Activated T-cell treated with anti-CD3 and anti-CD28 coated beads, Interleukin-2, amount 50 U/mL, for 72 hours (primary cell): ENCODE measurements around the gene APOB. TPM values are rescaled to one million over a fixed set of nuclear protein-coding genes. Genes with fewer than 3 reads are reported as not detected.

Source experiments
- ATAC-seq, 2 donors: fragments of 150-1000 bp; cut with Tn5 transposase; replicated peaks in 1 of 2; 2 replicates each; pipeline ENCODE4 v1.10.0; 2021; ENCODE audit warnings: moderate library complexity in 2 of 2, mild to moderate bottlenecking in 1 of 2
- DNase-seq, 2 donors: peaks; one replicate each; pipeline ENCODE4 v3.0.0; 2021 to 2022; ENCODE audit warnings: mixed read lengths in 1 of 2
- H3K27ac Mint-ChIP-seq: one replicate; pipeline ENCODE4 v1.8.0; 2022; ENCODE audit warnings: mild to moderate bottlenecking, moderate library complexity, mixed read lengths
- H3K27me3 Mint-ChIP-seq: one replicate; pipeline ENCODE4 v1.8.0; 2022; ENCODE audit warnings: low read depth, mixed read lengths
- H3K36me3 Mint-ChIP-seq, 2 donors: one replicate each; pipeline ENCODE4 v1.8.0; 2022; ENCODE audit warnings: mixed read lengths in 2 of 2, mild to moderate bottlenecking in 1 of 2; ENCODE audit not compliant: insufficient read depth in 2 of 2
- H3K4me1 Mint-ChIP-seq: one replicate; pipeline ENCODE4 v1.8.0; 2022; ENCODE audit warnings: low read depth, mixed read lengths
- H3K4me3 Mint-ChIP-seq, 2 donors: one replicate each; pipeline ENCODE4 v1.8.0; 2022; ENCODE audit warnings: mild to moderate bottlenecking in 2 of 2, mixed read lengths in 2 of 2, moderate library complexity in 2 of 2
- H3K9me3 Mint-ChIP-seq, 2 donors: one replicate each; pipeline ENCODE4 v1.8.0; 2022; ENCODE audit warnings: mixed read lengths in 2 of 2
- total RNA-seq, 2 donors: library from RNA; stranded (reverse); gene quantifications; one replicate each; pipeline ENCODE4 v1.2.3, GENCODE V29; 2022

APOB gene
- total RNA-seq, 2 donors from 2014 or later: not detected

DNA sequence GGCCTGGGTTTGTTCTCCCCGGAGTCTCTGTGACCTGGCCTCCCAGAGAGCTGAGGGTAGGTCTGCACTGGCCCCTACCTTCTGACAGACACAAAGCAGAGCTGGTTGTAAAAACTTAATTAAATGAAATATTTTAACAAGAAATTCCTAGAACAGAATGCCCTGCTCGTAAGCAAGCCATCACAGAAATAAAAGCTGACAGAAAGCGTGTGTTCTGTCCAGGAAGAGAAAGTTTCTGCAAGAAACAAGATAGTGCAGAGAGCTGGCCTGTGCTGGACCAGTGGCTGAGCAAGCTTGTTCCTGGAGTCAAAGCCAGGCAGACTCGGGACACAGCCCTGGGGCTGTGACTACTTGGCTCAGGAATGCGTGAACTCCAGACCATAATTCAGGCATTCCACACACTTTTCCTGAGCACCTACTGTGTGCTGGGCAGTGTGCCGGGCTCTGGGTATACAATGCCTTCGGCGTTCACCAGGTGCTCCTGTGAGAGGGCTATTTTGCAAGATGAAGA lies 51.6 kb downstream of the APOB start:
- Mint-ChIP-seq H3K27me3 (no peaks in the 10 kb centered on the region), H3K27ac (no peak overlapping the region), H3K4me3 (no peak overlapping the region), H3K9me3 (no peaks in the 10 kb centered on the region), H3K4me1 (no peaks in the 10 kb centered on the region), H3K36me3 (no peaks in the 10 kb centered on the region)
- DNase-seq (no peak), ATAC-seq (no peak)

DNA sequence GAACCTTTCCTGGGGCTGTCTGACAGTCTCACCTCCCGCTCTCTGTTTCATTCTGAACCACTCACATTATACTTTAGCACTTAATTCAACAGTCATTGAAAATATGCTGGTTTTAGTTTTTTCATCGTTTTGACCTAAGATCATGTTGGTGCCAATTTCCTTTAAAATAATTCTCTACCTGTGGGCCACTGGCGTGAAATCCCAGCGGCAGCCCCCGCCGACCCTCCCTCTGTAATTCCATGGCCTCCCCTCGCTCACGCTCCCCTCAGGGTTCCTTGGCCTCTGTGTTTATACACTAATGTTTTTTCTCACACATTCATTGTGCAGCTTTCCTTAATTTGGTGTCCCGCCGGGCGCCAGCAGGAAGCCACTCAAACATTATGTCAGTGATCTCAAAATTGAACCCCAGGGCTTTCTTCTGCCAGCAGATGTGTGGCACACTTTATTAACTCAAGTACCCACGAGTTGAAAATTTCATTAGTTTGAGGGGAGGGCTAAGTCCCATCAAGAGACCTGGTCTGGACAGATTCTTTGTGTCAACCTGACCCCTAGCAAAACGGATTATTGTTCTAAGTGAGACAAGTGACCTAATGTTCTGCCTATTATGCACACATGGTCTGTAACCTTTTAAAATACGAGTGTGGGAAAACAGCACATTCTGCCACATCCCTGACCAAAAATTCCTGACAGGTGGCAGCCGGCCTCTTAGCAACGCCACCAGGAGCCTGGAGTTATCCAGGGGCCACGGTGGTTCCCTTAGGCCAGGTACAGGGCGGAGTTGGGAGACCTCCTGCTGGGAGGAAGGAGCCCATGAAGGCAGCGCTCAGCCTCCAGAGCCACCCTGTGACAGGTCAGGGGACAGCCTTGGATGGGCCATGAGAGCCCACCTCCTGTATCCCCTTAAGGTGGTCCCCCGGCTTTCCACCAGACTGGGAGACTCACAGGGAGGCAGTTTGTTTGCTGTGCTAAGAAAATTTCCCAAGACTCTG lies 53.1 kb downstream of the APOB start:
- ATAC-seq: no peak
- DNase-seq: no peak
- H3K9me3 Mint-ChIP-seq: no peaks in the 10 kb centered on the region
- H3K4me3 Mint-ChIP-seq: no peak overlapping the region
- no peak overlapping the region for H3K27ac Mint-ChIP-seq
- H3K27me3 Mint-ChIP-seq: no peaks in the 10 kb centered on the region
- H3K4me1 Mint-ChIP-seq: no peaks in the 10 kb centered on the region
- H3K36me3 Mint-ChIP-seq: no peaks in the 10 kb centered on the region

DNA sequence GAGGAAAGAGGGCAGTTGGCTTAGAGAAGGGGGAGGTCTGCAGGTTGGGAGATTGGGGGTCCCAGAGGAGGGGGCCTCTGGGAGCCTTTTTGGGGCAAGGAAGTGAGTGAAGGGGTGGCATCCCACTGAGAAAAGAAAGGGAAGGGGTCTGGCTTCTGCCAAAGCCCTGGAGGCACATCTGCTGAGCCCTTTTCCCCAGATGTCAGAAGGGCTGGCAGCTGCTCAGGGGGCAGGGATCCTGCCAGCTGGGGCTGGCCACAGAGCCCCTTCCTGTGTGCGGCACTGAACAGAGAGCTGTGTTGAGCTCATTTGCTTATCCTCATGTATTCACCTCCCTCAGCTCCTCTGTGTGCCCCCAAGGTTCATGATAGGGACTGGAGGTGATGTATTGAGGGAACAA lies 54.5 kb downstream of the APOB start:
- H3K27me3 Mint-ChIP-seq: no peaks in the 10 kb centered on the region
- no peak overlapping the region for H3K4me3 Mint-ChIP-seq
- ATAC-seq: no peak
- DNase-seq: no peak
- no peaks in the 10 kb centered on the region for H3K4me1 Mint-ChIP-seq
- H3K27ac Mint-ChIP-seq: no peak overlapping the region
- no peaks in the 10 kb centered on the region for H3K9me3 Mint-ChIP-seq
- H3K36me3 Mint-ChIP-seq: no peaks in the 10 kb centered on the region

DNA sequence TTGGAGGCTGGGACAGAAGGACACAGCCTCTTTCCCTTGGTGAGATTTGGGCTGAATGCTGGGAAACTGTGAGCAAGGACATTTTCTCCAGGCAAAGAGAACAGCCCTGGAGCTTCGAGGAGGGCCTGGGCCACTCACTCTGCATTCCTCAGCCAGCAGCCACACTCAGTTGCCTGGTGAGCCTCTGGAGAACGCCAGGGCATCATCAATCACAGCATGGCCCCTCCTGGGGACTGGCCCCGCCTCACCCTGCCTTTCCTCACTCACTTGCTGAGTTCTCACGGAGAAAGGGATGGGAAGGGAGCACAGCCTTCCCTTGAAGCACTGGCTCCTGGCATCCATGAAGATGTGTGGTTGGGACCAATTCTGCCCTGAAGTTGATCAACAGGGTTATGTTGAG lies 55.0 kb downstream of the APOB start:
- Mint-ChIP-seq H3K4me3 (no peak overlapping the region), H3K36me3 (no peaks in the 10 kb centered on the region), H3K4me1 (no peaks in the 10 kb centered on the region), H3K27ac (no peak overlapping the region), H3K9me3 (no peaks in the 10 kb centered on the region), H3K27me3 (no peaks in the 10 kb centered on the region)
- no peak for DNase-seq
- ATAC-seq: no peak

DNA sequence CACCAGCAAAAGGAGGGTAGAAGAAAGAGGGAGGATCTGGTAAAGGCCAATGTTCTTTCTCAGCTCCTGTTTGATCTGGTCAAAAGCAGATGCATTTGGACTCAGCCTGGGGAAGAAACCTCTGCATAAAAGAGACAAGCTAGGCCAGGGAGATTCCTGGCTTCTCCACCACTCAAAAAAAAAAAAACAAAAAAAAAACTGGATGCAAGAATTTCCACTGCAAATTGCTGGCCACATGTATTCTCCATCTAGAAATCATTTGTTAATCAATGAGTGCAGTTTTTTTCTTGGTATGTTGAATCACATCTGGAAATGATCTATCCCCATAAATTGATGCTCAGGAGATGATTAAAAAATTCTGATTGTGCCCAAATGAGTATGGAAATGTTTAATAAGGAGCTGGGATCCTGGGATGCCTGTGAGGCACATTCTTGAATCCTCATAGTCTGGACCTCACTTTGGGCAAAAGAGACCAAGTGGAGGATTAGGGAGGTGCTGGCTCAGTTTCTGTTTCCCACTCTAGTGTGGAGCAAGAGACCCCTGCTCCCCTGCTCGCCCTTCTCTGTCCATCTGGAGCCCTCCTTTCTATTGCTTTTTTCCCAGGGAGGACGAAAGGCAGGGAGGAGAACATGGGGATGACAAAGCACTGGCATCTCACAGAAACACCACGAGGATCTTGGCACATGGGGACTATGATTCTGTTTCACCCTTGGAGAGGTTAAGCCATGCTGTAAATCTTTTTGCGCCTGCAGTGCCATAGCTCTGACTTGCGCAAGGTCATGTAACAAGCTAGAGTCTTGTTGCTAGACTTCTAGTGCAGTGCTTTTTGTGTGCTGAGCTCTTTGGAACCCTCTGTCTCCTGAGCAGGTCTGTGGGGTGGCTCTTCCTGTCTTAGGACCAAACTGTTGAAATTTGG lies 57.6 kb downstream of the APOB start:
- H3K4me1 Mint-ChIP-seq: no peaks in the 10 kb centered on the region

DNA sequence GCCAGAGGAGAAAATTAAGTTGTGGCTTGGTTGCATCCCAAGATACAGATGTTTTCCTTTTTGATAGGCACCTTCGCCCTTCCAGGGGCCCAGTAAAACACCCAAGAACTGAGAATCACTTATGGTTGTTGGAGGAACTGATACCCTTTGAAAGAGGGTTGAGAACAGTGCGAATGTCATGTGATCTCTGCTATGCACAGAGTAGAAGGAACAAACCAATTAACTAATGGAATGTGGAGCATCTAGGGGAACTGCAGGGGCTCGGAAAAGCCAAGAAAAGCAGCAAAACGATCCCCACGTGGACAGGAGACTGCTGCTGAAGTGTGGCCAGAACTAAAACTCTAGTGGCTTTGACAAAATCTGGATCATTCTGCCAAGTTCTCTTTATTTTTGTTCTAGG lies 58.8 kb downstream of the APOB start:
- no peak overlapping the region for H3K27ac Mint-ChIP-seq
- ATAC-seq (no peak), DNase-seq (no peak)
- peaks cover 5% of the 10 kb centered on the region for H3K27me3 Mint-ChIP-seq
- no peak overlapping the region for H3K4me3 Mint-ChIP-seq
- no peaks in the 10 kb centered on the region for H3K36me3 Mint-ChIP-seq
- H3K4me1 Mint-ChIP-seq: no peaks in the 10 kb centered on the region
- no peaks in the 10 kb centered on the region for H3K9me3 Mint-ChIP-seq

More for the DNA sequence above, 57.6 kb downstream of the APOB start:
- H3K27me3 Mint-ChIP-seq: peaks cover 2% of the 10 kb centered on the region
- no peaks in the 10 kb centered on the region for H3K36me3 Mint-ChIP-seq
- DNase-seq (no peak), ATAC-seq (no peak)
- H3K9me3 Mint-ChIP-seq: no peaks in the 10 kb centered on the region
- H3K27ac Mint-ChIP-seq: no peak overlapping the region
- H3K4me3 Mint-ChIP-seq: no peak overlapping the region

DNA sequence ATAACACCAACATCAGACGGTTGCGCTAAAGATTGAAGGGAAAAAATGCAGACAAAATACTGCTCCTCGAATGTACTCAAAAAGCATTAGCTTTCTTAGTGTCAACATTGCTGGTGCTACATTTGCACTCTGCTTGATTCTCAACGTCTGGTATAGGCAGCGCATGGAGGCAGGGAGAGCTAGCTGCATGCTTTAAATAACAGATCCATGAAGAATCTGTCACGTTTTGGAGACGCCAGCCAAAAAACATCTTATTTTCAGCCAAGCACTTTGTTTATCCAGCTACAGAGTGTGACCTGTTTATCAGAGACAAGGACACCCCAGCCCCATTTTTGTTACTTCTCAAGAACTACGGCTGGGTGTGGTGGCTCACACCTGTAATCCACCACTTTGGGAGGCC lies 59.5 kb downstream of the APOB start:
- Mint-ChIP-seq H3K27me3 (peaks cover 5% of the 10 kb centered on the region), H3K9me3 (no peaks in the 10 kb centered on the region), H3K4me3 (no peak overlapping the region), H3K36me3 (no peaks in the 10 kb centered on the region), H3K4me1 (no peaks in the 10 kb centered on the region), H3K27ac (no peak overlapping the region)
- no peak for ATAC-seq
- no peak for DNase-seq

DNA sequence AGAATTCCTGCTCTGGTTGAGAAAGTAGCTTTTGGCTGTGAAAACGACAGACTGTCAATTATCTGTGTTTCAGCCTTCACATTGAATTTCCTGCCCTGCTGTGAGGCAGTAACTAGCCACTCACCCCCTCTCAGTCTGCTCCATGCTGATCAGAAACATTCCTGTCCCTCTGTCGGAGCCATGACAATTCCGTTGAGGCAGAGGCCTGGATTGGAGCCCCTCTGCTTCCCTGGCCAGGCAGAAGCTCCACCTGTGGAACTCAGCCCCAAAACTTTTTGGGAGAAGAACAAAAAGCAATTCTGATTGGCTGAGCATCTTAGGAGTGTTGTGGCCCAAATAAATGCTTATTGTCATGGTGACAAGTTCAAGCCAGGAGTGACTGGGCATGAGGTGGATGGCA lies 60.0 kb downstream of the APOB start:
- DNase-seq: no peak
- Mint-ChIP-seq H3K27ac (no peak overlapping the region), H3K4me3 (no peak overlapping the region), H3K9me3 (no peaks in the 10 kb centered on the region), H3K27me3 (peaks cover 5% of the 10 kb centered on the region), H3K36me3 (no peaks in the 10 kb centered on the region), H3K4me1 (no peaks in the 10 kb centered on the region)
- ATAC-seq: no peak

DNA sequence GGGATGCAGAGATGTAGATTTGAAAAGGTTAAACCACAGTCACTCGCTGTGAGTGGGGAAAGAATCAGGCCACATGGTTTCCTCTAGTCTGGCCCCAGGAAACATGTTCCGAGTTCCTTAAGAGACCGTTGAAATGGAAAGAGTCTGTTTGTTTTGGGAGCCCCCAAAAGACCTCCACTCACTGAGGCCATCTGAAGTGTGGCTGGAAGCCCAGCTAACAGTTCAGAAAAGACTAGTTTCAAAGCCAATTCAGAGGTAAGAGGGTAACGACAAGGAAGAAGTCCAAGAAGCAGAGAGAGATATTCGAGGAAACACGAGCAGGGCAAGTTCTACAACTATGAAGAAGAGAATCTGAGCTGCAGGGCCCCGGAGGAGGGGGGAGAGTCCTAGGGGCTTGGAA lies 61.0 kb downstream of the APOB start:
- H3K36me3 Mint-ChIP-seq: no peaks in the 10 kb centered on the region
- no peak for ATAC-seq

DNA sequence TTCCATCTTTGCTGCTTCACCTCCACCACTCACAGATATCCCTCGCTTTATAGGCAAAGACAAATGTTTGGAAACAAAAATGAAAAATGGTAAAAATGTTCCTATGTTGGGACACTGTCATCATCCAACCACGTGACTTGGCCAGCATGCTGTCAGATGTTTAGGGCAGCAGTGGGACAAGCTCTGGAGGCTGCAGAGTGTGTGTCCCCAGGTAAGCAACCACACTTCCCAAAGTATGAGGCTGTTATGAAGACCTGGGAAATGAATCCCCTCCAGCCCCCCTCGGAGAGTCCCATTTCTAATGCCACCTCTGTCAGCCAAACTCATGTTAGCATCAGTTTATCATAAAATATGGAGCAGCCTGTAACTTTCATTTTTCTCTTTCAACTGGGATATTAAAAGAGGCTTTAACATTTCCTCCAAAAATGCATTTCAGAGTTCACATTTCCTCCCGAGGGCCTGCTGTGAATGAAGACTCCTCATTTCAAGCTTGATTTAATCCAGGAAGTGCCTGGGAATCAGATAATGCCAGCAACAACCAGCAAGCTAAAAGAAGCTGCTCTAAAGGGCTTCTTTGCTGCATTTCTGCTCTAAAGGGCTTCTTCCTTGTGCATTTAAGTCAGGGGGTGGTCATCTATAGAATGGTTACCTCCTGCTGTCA lies 66.2 kb downstream of the APOB start:
- Mint-ChIP-seq H3K27ac (no peak overlapping the region), H3K36me3 (no peaks in the 10 kb centered on the region), H3K4me3 (no peak overlapping the region), H3K4me1 (no peaks in the 10 kb centered on the region), H3K27me3 (peaks cover 15% of the 10 kb centered on the region), H3K9me3 (no peaks in the 10 kb centered on the region)
- no peak for ATAC-seq
- no peak for DNase-seq

More for the DNA sequence above, 61.0 kb downstream of the APOB start:
- Mint-ChIP-seq H3K27me3 (peaks cover 5% of the 10 kb centered on the region), H3K9me3 (no peaks in the 10 kb centered on the region), H3K27ac (no peak overlapping the region), H3K4me1 (no peaks in the 10 kb centered on the region), H3K4me3 (no peak overlapping the region)
- no peak for DNase-seq

DNA sequence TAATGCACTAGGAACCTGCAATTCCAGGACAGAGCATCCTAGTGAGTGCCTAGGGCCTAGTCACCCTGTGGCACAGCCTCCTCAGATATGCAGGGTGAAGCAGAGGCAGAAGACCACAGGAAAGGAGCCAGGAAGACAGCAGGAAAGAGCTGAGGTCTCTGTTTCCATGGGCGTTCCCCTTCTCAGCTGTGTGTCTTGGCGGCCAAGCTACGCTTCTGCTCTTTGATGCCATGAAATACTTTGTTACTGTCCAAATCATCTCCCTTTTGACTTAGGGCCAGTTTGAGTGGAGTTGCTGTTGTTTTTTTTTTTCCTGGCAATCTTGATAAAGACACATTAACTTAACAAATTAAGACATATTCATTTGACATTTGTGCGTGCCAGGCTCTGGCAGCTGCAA lies 67.3 kb downstream of the APOB start:
- no peak overlapping the region for H3K4me3 Mint-ChIP-seq
- no peaks in the 10 kb centered on the region for H3K9me3 Mint-ChIP-seq
- H3K36me3 Mint-ChIP-seq: no peaks in the 10 kb centered on the region
- no peaks in the 10 kb centered on the region for H3K4me1 Mint-ChIP-seq
- ATAC-seq (no peak), DNase-seq (no peak)
- H3K27me3 Mint-ChIP-seq: peaks cover 15% of the 10 kb centered on the region
- H3K27ac Mint-ChIP-seq: no peak overlapping the region

DNA sequence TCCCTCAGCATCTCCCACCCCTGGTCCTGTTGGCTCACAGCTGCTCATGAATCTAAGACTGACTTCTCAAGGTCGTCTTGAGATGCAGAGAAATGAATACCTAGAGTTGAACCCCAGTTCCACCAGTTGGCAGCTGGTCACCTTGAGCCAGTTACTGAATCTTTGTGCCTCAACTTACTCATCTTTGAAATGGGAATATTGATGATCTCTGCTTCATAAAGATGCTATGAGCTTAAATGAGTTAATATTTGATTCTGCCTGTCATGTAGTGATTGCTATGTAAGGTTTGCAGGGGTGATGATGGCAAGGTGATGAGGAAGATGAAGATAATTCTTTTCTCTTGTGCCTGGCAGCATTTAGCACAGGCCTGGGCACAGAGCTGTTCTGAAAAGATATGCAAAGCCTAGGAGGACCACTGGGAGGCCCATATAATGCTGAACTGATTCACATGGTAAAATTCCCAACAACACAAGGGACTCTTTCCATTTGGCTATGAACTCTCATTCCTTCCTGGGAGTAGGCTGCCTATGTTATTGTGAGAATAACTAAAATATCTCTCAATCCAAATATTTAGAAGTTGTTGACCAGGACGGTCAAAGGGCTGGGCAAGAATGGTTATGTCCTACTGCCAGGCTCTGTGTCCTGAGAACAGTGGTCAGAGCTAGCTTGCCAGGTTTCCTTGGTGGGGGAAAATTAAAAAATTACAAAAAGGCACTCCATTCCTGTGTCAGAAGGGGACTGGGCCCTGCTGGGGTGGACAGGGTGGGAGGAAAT lies 70.9 kb downstream of the APOB start:
- H3K9me3 Mint-ChIP-seq: no peaks in the 10 kb centered on the region
- no peaks in the 10 kb centered on the region for H3K36me3 Mint-ChIP-seq
- DNase-seq (no peak), ATAC-seq (no peak)
- no peaks in the 10 kb centered on the region for H3K4me1 Mint-ChIP-seq
- peaks cover 10% of the 10 kb centered on the region for H3K27me3 Mint-ChIP-seq
- H3K4me3 Mint-ChIP-seq: no peak overlapping the region
- H3K27ac Mint-ChIP-seq: no peak overlapping the region
